ENCODE data around the gene MSI2. TPM values are rescaled to one million over a fixed set of nuclear protein-coding genes. Genes with fewer than 3 reads are reported as not detected.

MSI2 gene
- total and polyA plus RNA-seq, 2 donors (not counting 3 experiments of a cell fraction or from before 2014, with no cell fraction given), result 20.9 to 59.3 TPM

DNA sequence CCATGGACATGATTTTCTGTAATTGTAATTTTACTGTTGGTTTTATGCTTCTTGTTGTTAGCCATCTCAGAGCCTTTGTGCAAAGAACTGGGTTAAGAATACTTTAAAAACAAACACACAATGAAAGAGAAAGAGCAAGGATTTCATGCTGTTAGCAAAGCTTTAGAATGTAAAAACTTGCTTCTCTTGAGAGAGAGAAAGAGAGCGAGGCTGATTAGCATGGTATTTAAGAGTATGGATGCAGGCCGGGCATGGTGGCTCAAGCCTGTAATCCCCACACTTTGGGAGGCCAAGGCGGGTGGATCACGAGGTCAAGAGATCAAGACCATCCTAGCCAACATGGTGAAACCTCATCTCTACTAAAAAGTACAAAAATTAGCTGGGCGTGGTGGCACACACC, 76.2 kb downstream of the MSI2 start:
- ChIA-PET POLR2A (no interaction called here), CTCF (interaction anchor here (3.0 kb wide), 1 partner anchor 89 kb away, joined by 11 read pairs; no protein-coding TSS in a partner anchor)
- no peaks in the 10 kb centered on the region for H3K27me3 ChIP-seq (ENCODE audit: control insufficient read depth in 2 of 2, insufficient read depth in 2 of 2, low read length in 2 of 2)
- DNase-seq (ENCODE audit: low read depth, low spot score) (no peak), FAIRE-seq (no peak)
- dilution Hi-C loops (cut with MboI; ENCODE audit: extremely low pct_ligation_motif_present, low sequenced_read_pairs) (no loop called here), intact Hi-C loops (cut with micrococcal nuclease) (no loop called here)
- H3K79me2 ChIP-seq (ENCODE audit: control insufficient read depth, insufficient read depth, low read length), result no peaks in the 10 kb centered on the region
- no peak overlapping the region for H3K9ac ChIP-seq (replicated peaks; ENCODE audit: extremely low read depth, insufficient read depth, low read length)
- no peak overlapping the region for H2AFZ ChIP-seq (ENCODE audit: low read depth, low read length)
- peaks cover 2% of the 10 kb centered on the region for H4K20me1 ChIP-seq (replicated peaks; ENCODE audit: control insufficient read depth, extremely low read depth, insufficient read depth, low read length)
- H3K9me3 ChIP-seq (replicated peaks; ENCODE audit: control insufficient read depth, insufficient read depth, low read length), result no peaks in the 10 kb centered on the region
- no peak overlapping the region for H3K4me2 ChIP-seq (ENCODE audit: insufficient read depth, low read length)
- no peak overlapping the region for H3K27ac ChIP-seq (ENCODE audit: insufficient read depth, low read depth, low read length)
- no peak for TF ChIP-seq POLR2A (IDR thresholded peaks at IDR 0.05; ENCODE audit: low read depth, low read length)
- H3K36me3 ChIP-seq (ENCODE audit: control insufficient read depth in 2 of 2, extremely low read depth in 1 of 2, insufficient read depth in 2 of 2, low read length in 2 of 2), result no peaks in the 10 kb centered on the region
- no peaks in the 10 kb centered on the region for H3K9me1 ChIP-seq (replicated peaks; ENCODE audit: control insufficient read depth, extremely low read depth, insufficient read depth, low read length)
- no peak overlapping the region for H3K4me3 ChIP-seq (replicated peaks in 1 of 3; ENCODE audit: insufficient read depth in 1 of 3, low read depth in 1 of 3, low read length in 3 of 3)
- H3K4me1 ChIP-seq (ENCODE audit: control insufficient read depth, extremely low read depth, insufficient read depth, low read length), result no peaks in the 10 kb centered on the region
- BruUV-seq (replicated peaks), result no TSS peak

DNA sequence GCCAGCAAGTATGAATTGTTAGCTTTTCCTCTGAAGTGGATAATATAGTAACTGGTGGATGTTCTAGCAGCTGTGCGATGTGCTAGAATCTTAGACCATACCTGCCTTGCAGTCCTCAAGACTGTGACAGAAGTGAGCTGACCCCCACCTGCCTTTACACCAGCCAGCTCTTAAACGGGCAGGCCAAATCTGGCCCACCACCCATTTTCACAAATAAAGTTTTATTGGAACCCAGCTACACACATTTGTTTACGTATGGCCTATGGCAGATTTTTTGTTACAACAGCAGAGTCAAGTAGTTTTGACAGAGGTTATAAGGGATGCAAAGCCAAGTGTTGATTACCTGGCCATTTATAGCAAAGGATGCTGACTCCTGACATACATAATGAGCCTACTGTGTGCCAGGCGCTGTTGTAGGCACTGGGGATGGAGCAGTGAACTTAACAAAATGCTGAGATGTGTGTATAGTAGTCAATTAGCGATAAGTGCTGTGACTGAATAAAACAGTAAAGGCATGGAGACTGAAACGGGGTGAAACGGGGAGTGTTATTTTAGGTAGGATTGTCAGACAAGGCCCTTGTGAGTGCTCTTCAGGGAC, 79.0 kb downstream of the MSI2 start:
- no peak for FAIRE-seq
- no peaks in the 10 kb centered on the region for H3K9me1 ChIP-seq (replicated peaks; ENCODE audit: control insufficient read depth, extremely low read depth, insufficient read depth, low read length)
- H3K9me3 ChIP-seq (replicated peaks; ENCODE audit: control insufficient read depth, insufficient read depth, low read length), result no peaks in the 10 kb centered on the region
- no peaks in the 10 kb centered on the region for H3K27me3 ChIP-seq (ENCODE audit: control insufficient read depth in 2 of 2, insufficient read depth in 2 of 2, low read length in 2 of 2)
- POLR2A ChIA-PET, result no interaction called here
- no peak for DNase-seq (ENCODE audit: low read depth, low spot score)
- no peak overlapping the region for H3K27ac ChIP-seq (ENCODE audit: insufficient read depth, low read depth, low read length)
- H3K36me3 ChIP-seq (ENCODE audit: control insufficient read depth in 2 of 2, extremely low read depth in 1 of 2, insufficient read depth in 2 of 2, low read length in 2 of 2), result no peaks in the 10 kb centered on the region
- CTCF ChIA-PET, result interaction anchor here (1.0 to 1.9 kb wide), 2 partner anchors 12 to 92 kb away, joined by 4 to 6 read pairs; no protein-coding TSS in a partner anchor
- dilution Hi-C loops (cut with MboI; ENCODE audit: extremely low pct_ligation_motif_present, low sequenced_read_pairs), result no loop called here
- no peak for TF ChIP-seq EZH2 (IDR thresholded peaks at IDR 0.05; ENCODE audit: borderline replicate concordance, low read depth, low read length, severe bottlenecking)
- TF ChIP-seq FOS (IDR thresholded peaks at IDR 0.05; ENCODE audit: borderline replicate concordance, insufficient read depth, low read length), result no peak
- TF ChIP-seq, protein P1, sequence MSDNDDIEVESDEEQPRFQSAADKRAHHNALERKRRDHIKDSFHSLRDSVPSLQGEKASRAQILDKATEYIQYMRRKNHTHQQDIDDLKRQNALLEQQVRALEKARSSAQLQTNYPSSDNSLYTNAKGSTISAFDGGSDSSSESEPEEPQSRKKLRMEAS (IDR thresholded peaks at IDR 0.05; ENCODE audit: insufficient read depth, insufficient read length), result no peak
- no peak for TF ChIP-seq POLR2A (IDR thresholded peaks at IDR 0.05; ENCODE audit: low read depth, low read length)
- TF ChIP-seq, protein P2, sequence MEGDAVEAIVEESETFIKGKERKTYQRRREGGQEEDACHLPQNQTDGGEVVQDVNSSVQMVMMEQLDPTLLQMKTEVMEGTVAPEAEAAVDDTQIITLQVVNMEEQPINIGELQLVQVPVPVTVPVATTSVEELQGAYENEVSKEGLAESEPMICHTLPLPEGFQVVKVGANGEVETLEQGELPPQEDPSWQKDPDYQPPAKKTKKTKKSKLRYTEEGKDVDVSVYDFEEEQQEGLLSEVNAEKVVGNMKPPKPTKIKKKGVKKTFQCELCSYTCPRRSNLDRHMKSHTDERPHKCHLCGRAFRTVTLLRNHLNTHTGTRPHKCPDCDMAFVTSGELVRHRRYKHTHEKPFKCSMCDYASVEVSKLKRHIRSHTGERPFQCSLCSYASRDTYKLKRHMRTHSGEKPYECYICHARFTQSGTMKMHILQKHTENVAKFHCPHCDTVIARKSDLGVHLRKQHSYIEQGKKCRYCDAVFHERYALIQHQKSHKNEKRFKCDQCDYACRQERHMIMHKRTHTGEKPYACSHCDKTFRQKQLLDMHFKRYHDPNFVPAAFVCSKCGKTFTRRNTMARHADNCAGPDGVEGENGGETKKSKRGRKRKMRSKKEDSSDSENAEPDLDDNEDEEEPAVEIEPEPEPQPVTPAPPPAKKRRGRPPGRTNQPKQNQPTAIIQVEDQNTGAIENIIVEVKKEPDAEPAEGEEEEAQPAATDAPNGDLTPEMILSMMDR (IDR thresholded peaks at IDR 0.05; ENCODE audit: extremely low read depth in 1 of 2, insufficient read depth in 1 of 2, low read depth in 1 of 2, low read length in 2 of 2), result no peak
- no peak for TF ChIP-seq MYC (IDR thresholded peaks at IDR 0.05; ENCODE audit: low read depth, low read length)
- no peak for TF ChIP-seq GATA2 (IDR thresholded peaks at IDR 0.05; ENCODE audit: insufficient read depth, insufficient read length, low read depth, low read length)
- no peak for TF ChIP-seq JUN (IDR thresholded peaks at IDR 0.05; ENCODE audit: borderline replicate concordance, insufficient read depth, insufficient read length, low read depth)
- no peak for TF ChIP-seq POLR2AphosphoS5 (IDR thresholded peaks at IDR 0.05; ENCODE audit: insufficient read depth, low read depth, low read length)
- H3K9ac ChIP-seq (replicated peaks; ENCODE audit: extremely low read depth, insufficient read depth, low read length), result no peak overlapping the region
- no peaks in the 10 kb centered on the region for H3K79me2 ChIP-seq (ENCODE audit: control insufficient read depth, insufficient read depth, low read length)
- H3K4me3 ChIP-seq (replicated peaks in 1 of 3; ENCODE audit: insufficient read depth in 1 of 3, low read depth in 1 of 3, low read length in 3 of 3), result no peak overlapping the region
- intact Hi-C loops (cut with micrococcal nuclease), result no loop called here
- H3K4me1 ChIP-seq (ENCODE audit: control insufficient read depth, extremely low read depth, insufficient read depth, low read length), result no peaks in the 10 kb centered on the region
- H2AFZ ChIP-seq (ENCODE audit: low read depth, low read length), result no peak overlapping the region
- H4K20me1 ChIP-seq (replicated peaks; ENCODE audit: control insufficient read depth, extremely low read depth, insufficient read depth, low read length), result peaks cover 2% of the 10 kb centered on the region
- BruUV-seq (replicated peaks), result no TSS peak
- no peak overlapping the region for H3K4me2 ChIP-seq (ENCODE audit: insufficient read depth, low read length)

Data from endothelial cell of umbilical vein (primary cell).